ENCODE data around the gene GPR32. TPM values are rescaled to one million over a fixed set of nuclear protein-coding genes. Genes with fewer than 3 reads are reported as not detected.
A peak's percentile ranks its signal among the peaks of the same experiment; 100 is the strongest.
"Not testable (repeated sequence)": the region's sequence is repeated elsewhere in the genome, so short reads cannot be mapped to it uniquely, and the experiment has no call there.

The GPR32 gene
- total RNA-seq (2021) (not detected in 3 replicates), Bru-seq, nascent RNA (not detected)
- long read RNA-seq, experiment 1 = 0 reads
- long read RNA-seq, experiment 2 = 0 reads
- long read RNA-seq, experiment 3 = 0 reads

- POLR2A ChIA-PET, H3K4me3 Mint-ChIP-seq, H3K27ac Mint-ChIP-seq: not testable (repeated sequence)
Observed at GRCh38 chr19:50770164-50770563, at the start of gene GPR32. GPR32 (plus strand) TSS chr19:50770464; CDS start chr19:50770601, 137 bp downstream.

GRCh38 chr19:50720921-50721381 lies 49.3 kb upstream of the GPR32 start:
- no peak overlapping the region for H3K27ac Mint-ChIP-seq
- ATAC-seq (no peak), DNase-seq (ENCODE audit: low spot score) (peak; percentile 36)
- peaks cover 45% of the 10 kb centered on the region for H3K4me1 Mint-ChIP-seq
- H3K4me3 Mint-ChIP-seq = peak overlapping the region; percentile 56
- H3K9me3 Mint-ChIP-seq = no peaks in the 10 kb centered on the region
- peaks cover 47% of the 10 kb centered on the region for H3K27me3 Mint-ChIP-seq (ENCODE audit: low read depth)
- ChIA-PET CTCF (interaction anchor here (0.5 to 6.7 kb wide), 15 partner anchors 17 to 375 kb away, joined by 3 to 195 read pairs (median 4); no protein-coding TSS in a partner anchor), POLR2A (interaction anchor here (0.8 to 0.9 kb wide), 2 partner anchors 61 to 210 kb away, joined by 3 read pairs; partner anchors contain the start of gene JOSD2)
- no peaks in the 10 kb centered on the region for H3K36me3 Mint-ChIP-seq
- TF ChIP-seq NFE2L1 (CRISPR knock-in tag; IDR thresholded peaks at IDR 0.05) = no peak
- 0 out of 2 replicates have a peak, but pooled peaks have one; percentile 21 for TF ChIP-seq FOXP1 (CRISPR knock-in tag; IDR thresholded peaks at IDR 0.05; ENCODE audit: borderline replicate concordance)
- no peak for TF ChIP-seq IRF2 (CRISPR knock-in tag; IDR thresholded peaks at IDR 0.05; ENCODE audit: borderline replicate concordance, low read depth)

More at GRCh38 chr19:50770164-50770563, at the start of gene GPR32:
- H3K9me3 Mint-ChIP-seq; DNase-seq (ENCODE audit: low spot score); ATAC-seq; H3K36me3 Mint-ChIP-seq; H3K4me1 Mint-ChIP-seq: not testable (repeated sequence)
- CTCF ChIA-PET = interaction anchor here (0.8 kb wide), 1 partner anchor 13 kb away, joined by 3 read pairs; no protein-coding TSS in a partner anchor
- H3K27me3 Mint-ChIP-seq (ENCODE audit: low read depth) = peaks cover 53% of the 10 kb centered on the region

- Mint-ChIP-seq H3K9me3 (no peaks in the 10 kb centered on the region), H3K27me3 (ENCODE audit: low read depth) (peaks cover 44% of the 10 kb centered on the region), H3K36me3 (no peaks in the 10 kb centered on the region), H3K4me1 (peaks cover 50% of the 10 kb centered on the region), H3K27ac (no peak overlapping the region), H3K4me3 (no peak overlapping the region; the same call in 1 of the 2 replicates)
- DNase-seq (ENCODE audit: low spot score) (no peak), ATAC-seq (no peak)
- ChIA-PET CTCF (interaction anchor here (0.6 to 6.7 kb wide), 15 partner anchors 14 to 375 kb away, joined by 3 to 195 read pairs (median 4); no protein-coding TSS in a partner anchor), POLR2A (interaction anchor here (0.8 to 0.9 kb wide), 2 partner anchors 60 to 211 kb away, joined by 3 read pairs; partner anchors contain the start of gene JOSD2)
- TF ChIP-seq CBFB (CRISPR knock-in tag; IDR thresholded peaks at IDR 0.05; ENCODE audit: low read depth) = no peak
- TF ChIP-seq EMX1 (CRISPR knock-in tag; IDR thresholded peaks at IDR 0.05) = no peak
- no peak for TF ChIP-seq ZBTB21 (CRISPR knock-in tag; IDR thresholded peaks at IDR 0.05; ENCODE audit: borderline replicate concordance)
- TF ChIP-seq ZNF671 (CRISPR knock-in tag; IDR thresholded peaks at IDR 0.05) = no peak
- TF ChIP-seq AFF4 (CRISPR knock-in tag; IDR thresholded peaks at IDR 0.05; ENCODE audit: borderline replicate concordance) = no peak
- TF ChIP-seq USF2 (CRISPR knock-in tag; IDR thresholded peaks at IDR 0.05) = no peak
- TF ChIP-seq ZNF512 (CRISPR knock-in tag; IDR thresholded peaks at IDR 0.05; ENCODE audit: borderline replicate concordance) = no peak
- TF ChIP-seq NR2C2 (CRISPR knock-in tag; IDR thresholded peaks at IDR 0.05) = no peak
- TF ChIP-seq RELA (CRISPR knock-in tag; IDR thresholded peaks at IDR 0.05; ENCODE audit: borderline replicate concordance) = no peak
- no peak for TF ChIP-seq FOXP1 (CRISPR knock-in tag; IDR thresholded peaks at IDR 0.05; ENCODE audit: borderline replicate concordance)
- no peak for TF ChIP-seq CREM (CRISPR knock-in tag; IDR thresholded peaks at IDR 0.05)
Observed at GRCh38 chr19:50721441-50722137, 48.7 kb upstream of the GPR32 start.
